ENCODE measurements around the gene NFATC2.

DNA sequence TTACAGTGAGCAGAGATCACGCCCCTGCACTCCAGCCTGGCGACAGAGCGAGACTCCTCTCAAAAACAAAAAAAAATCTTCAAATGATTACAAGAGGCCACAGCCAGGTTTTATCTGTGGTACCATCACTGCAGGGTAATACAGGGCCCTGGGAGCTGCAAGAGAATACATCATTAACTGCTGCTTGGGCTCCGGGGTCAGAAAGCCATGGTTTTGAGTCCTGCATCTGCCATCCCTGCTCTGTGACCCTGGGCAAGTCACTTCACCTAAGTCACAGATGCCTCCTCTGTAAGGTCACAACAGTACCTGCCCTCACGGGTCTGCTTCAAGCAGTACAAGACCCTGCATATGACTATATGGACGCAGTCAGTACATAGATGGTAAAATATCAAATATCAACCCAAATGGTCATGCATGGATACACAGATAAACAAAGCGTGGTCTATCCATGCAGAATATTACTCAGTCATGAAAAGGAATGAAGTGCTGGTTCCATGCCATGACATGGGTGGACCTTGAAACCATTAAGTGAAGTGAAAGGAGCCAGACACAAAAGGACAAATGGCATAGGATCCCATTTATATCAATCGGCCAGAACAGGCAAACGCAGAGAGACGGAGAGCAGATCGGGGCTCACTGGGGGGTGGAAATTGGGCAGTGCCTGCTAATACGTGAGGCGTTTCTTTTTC lies 83.6 kb downstream of the NFATC2 start:
- TF ChIP-seq, protein P1, sequence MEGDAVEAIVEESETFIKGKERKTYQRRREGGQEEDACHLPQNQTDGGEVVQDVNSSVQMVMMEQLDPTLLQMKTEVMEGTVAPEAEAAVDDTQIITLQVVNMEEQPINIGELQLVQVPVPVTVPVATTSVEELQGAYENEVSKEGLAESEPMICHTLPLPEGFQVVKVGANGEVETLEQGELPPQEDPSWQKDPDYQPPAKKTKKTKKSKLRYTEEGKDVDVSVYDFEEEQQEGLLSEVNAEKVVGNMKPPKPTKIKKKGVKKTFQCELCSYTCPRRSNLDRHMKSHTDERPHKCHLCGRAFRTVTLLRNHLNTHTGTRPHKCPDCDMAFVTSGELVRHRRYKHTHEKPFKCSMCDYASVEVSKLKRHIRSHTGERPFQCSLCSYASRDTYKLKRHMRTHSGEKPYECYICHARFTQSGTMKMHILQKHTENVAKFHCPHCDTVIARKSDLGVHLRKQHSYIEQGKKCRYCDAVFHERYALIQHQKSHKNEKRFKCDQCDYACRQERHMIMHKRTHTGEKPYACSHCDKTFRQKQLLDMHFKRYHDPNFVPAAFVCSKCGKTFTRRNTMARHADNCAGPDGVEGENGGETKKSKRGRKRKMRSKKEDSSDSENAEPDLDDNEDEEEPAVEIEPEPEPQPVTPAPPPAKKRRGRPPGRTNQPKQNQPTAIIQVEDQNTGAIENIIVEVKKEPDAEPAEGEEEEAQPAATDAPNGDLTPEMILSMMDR (IDR thresholded peaks at IDR 0.05), result no peak
- TF ChIP-seq POLR2A (IDR thresholded peaks at IDR 0.05), result no peak
